ENCODE data around the gene HS3ST2. TPM values are rescaled to one million over a fixed set of nuclear protein-coding genes. Genes with fewer than 3 reads are reported as not detected.
"Not testable (repeated sequence)": the region's sequence is repeated elsewhere in the genome, so short reads cannot be mapped to it uniquely, and the experiment has no call there.

The HS3ST2 gene
- total and polyA plus RNA-seq, 2 experiments from 2014 or later = 1.4 to 3.2 TPM

- ATAC-seq = no peak
- Histone ChIP-seq H3K9me2 (ENCODE audit: insufficient read depth) (0 out of 2 replicates have a peak, but pooled peaks cover 7% of the 10 kb centered on the region), H3K27ac (ENCODE audit: low read depth) (no peak overlapping the region), H3F3A (replicated peaks; ENCODE audit: low read depth) (no peaks in the 10 kb centered on the region), H3K36me3 (ENCODE audit: insufficient read depth) (no peaks in the 10 kb centered on the region), H3K79me2 (replicated peaks; ENCODE audit: insufficient read depth) (no peaks in the 10 kb centered on the region), H3K4me1 (ENCODE audit: insufficient read depth) (peaks cover 16% of the 10 kb centered on the region), H2AFZ (no peak overlapping the region), H3K4me3 (no peak overlapping the region), H3K4me2 (no peak overlapping the region), H3K27me3 (ENCODE audit: insufficient read depth) (no peaks in the 10 kb centered on the region), H4K20me1 (replicated peaks; ENCODE audit: insufficient read depth) (no peaks in the 10 kb centered on the region)
- DNase-seq (ENCODE audit: low spot score) = no peak
- TF ChIP-seq STAT1 (IDR thresholded peaks at IDR 0.05; ENCODE audit: unreplicated experiment) (no peak), ZNF462 (CRISPR knock-in tag; IDR thresholded peaks at IDR 0.05) (no peak), ZNF114 (CRISPR knock-in tag; IDR thresholded peaks at IDR 0.05) (no peak), JUNB (IDR thresholded peaks at IDR 0.05; ENCODE audit: unreplicated experiment) (no peak), POLR2AphosphoS5 (IDR thresholded peaks at IDR 0.05; ENCODE audit: low read depth) (no peak), CREB1 (CRISPR knock-in tag; IDR thresholded peaks at IDR 0.05; ENCODE audit: low read depth) (no peak), EZH2 (IDR thresholded peaks at IDR 0.05; ENCODE audit: low read depth, unreplicated experiment) (no peak), EZH2phosphoT487 (IDR thresholded peaks at IDR 0.05; ENCODE audit: unreplicated experiment) (no peak), ETS1 (IDR thresholded peaks at IDR 0.05) (no peak), REST (IDR thresholded peaks at IDR 0.05; ENCODE audit: unreplicated experiment) (no peak), ZNF331 (CRISPR knock-in tag; IDR thresholded peaks at IDR 0.05; ENCODE audit: low read depth) (no peak)
- H3K9me3 Mint-ChIP-seq = no peaks in the 10 kb centered on the region
- no peak overlapping the region for H3K4me3 Mint-ChIP-seq
- H3K27ac Mint-ChIP-seq = no peak overlapping the region
- peaks cover 2% of the 10 kb centered on the region for H3K27me3 Mint-ChIP-seq (ENCODE audit: insufficient read depth, low read depth, poor library complexity)
- H3K4me1 Mint-ChIP-seq = peaks cover 22% of the 10 kb centered on the region
- H3K36me3 Mint-ChIP-seq (ENCODE audit: low read depth) = no peaks in the 10 kb centered on the region
Observed at GRCh38 chr16:22838681-22839080, 24.7 kb downstream of the HS3ST2 start.

- not testable (repeated sequence) for H3K27me3 ChIP-seq (ENCODE audit: insufficient read depth); H3K4me2 ChIP-seq; H3K36me3 ChIP-seq (ENCODE audit: insufficient read depth); H3K9me2 ChIP-seq (ENCODE audit: insufficient read depth); H3F3A ChIP-seq (replicated peaks; ENCODE audit: low read depth); DNase-seq (ENCODE audit: low spot score); H3K4me3 Mint-ChIP-seq; H3K27me3 Mint-ChIP-seq (ENCODE audit: insufficient read depth, low read depth, poor library complexity); H3K36me3 Mint-ChIP-seq (ENCODE audit: low read depth); H3K9me3 Mint-ChIP-seq; ATAC-seq; H3K4me3 ChIP-seq; H3K79me2 ChIP-seq (replicated peaks; ENCODE audit: insufficient read depth); H2AFZ ChIP-seq; H3K27ac Mint-ChIP-seq; H3K27ac ChIP-seq (ENCODE audit: low read depth); H4K20me1 ChIP-seq (replicated peaks; ENCODE audit: insufficient read depth)
- peaks cover 16% of the 10 kb centered on the region for H3K4me1 ChIP-seq (ENCODE audit: insufficient read depth)
- peaks cover 22% of the 10 kb centered on the region for H3K4me1 Mint-ChIP-seq
Observed at GRCh38 chr16:22842031-22842430, 28.1 kb downstream of the HS3ST2 start.

All from GM23338 (cell line).